Measurements from ENCODE around the gene BGN.

BGN gene

GRCh38 chrX:153473126-153473525, 21.7 kb upstream of the BGN start:
- H3K9me3 ChIP-seq (ENCODE audit: insufficient read depth, low read length) = no peaks in the 10 kb centered on the region
- no peaks in the 10 kb centered on the region for H3K9me2 ChIP-seq (replicated peaks; ENCODE audit: insufficient read depth, low read length)
- H3K4me2 ChIP-seq (ENCODE audit: low read depth, low read length, poor library complexity, severe bottlenecking) = no peak overlapping the region
- H4K20me1 ChIP-seq (ENCODE audit: low read depth, low read length) = no peaks in the 10 kb centered on the region
- no peaks in the 10 kb centered on the region for H3K36me3 ChIP-seq (ENCODE audit: low read length)
- no peaks in the 10 kb centered on the region for H3F3A ChIP-seq (ENCODE audit: insufficient read depth)
- TF ChIP-seq CTCF (IDR thresholded peaks at IDR 0.05; ENCODE audit: insufficient read depth, low read length, poor library complexity, severe bottlenecking) (no peak), EZH2phosphoT487 (conservative IDR thresholded peaks at IDR 0.05; ENCODE audit: low read length) (no peak)
- no peak overlapping the region for H3K4me3 ChIP-seq (ENCODE audit: insufficient read depth, low read length, poor library complexity, severe bottlenecking)
- no peaks in the 10 kb centered on the region for H3K27me3 ChIP-seq (ENCODE audit: low read length)
- no peak overlapping the region for H2AFZ ChIP-seq (ENCODE audit: low read depth, low read length, severe bottlenecking)
- H3K27ac ChIP-seq (ENCODE audit: low read depth, low read length) = no peak overlapping the region
- peaks cover 11% of the 10 kb centered on the region for H3K79me2 ChIP-seq (ENCODE audit: insufficient read depth, low read length)
- no peak overlapping the region for H3K9ac ChIP-seq (ENCODE audit: low read length)

- H3K36me3 ChIP-seq (ENCODE audit: low read length) = no peaks in the 10 kb centered on the region
- TF ChIP-seq CTCF (IDR thresholded peaks at IDR 0.05; ENCODE audit: insufficient read depth, low read length, poor library complexity, severe bottlenecking) = no peak
- no peak for TF ChIP-seq EZH2phosphoT487 (conservative IDR thresholded peaks at IDR 0.05; ENCODE audit: low read length)
- no peaks in the 10 kb centered on the region for H3K9me3 ChIP-seq (ENCODE audit: insufficient read depth, low read length)
- H3K4me2 ChIP-seq (ENCODE audit: low read depth, low read length, poor library complexity, severe bottlenecking) = no peak overlapping the region
- no peaks in the 10 kb centered on the region for H4K20me1 ChIP-seq (ENCODE audit: low read depth, low read length)
- no peak overlapping the region for H3K4me3 ChIP-seq (ENCODE audit: insufficient read depth, low read length, poor library complexity, severe bottlenecking)
- no peaks in the 10 kb centered on the region for H3F3A ChIP-seq (ENCODE audit: insufficient read depth)
- H3K9ac ChIP-seq (ENCODE audit: low read length) = no peak overlapping the region
- no peaks in the 10 kb centered on the region for H3K9me2 ChIP-seq (replicated peaks; ENCODE audit: insufficient read depth, low read length)
- H2AFZ ChIP-seq (ENCODE audit: low read depth, low read length, severe bottlenecking) = no peak overlapping the region
- no peak overlapping the region for H3K27ac ChIP-seq (ENCODE audit: low read depth, low read length)
- no peaks in the 10 kb centered on the region for H3K27me3 ChIP-seq (ENCODE audit: low read length)
- H3K79me2 ChIP-seq (ENCODE audit: insufficient read depth, low read length) = peaks cover 7% of the 10 kb centered on the region
These were observed 20.5 kb upstream of the BGN start for GRCh38 chrX:153474266-153474665.

- Histone ChIP-seq H3K9ac (ENCODE audit: low read length) (no peak overlapping the region), H3K79me2 (ENCODE audit: insufficient read depth, low read length) (peaks cover 4% of the 10 kb centered on the region), H3K27ac (ENCODE audit: low read depth, low read length) (no peak overlapping the region), H3K4me3 (ENCODE audit: insufficient read depth, low read length, poor library complexity, severe bottlenecking) (no peak overlapping the region), H3K36me3 (ENCODE audit: low read length) (no peaks in the 10 kb centered on the region), H3K4me2 (ENCODE audit: low read depth, low read length, poor library complexity, severe bottlenecking) (no peak overlapping the region), H2AFZ (ENCODE audit: low read depth, low read length, severe bottlenecking) (no peak overlapping the region), H3K9me3 (ENCODE audit: insufficient read depth, low read length) (no peaks in the 10 kb centered on the region), H3K9me2 (replicated peaks; ENCODE audit: insufficient read depth, low read length) (no peaks in the 10 kb centered on the region), H3F3A (ENCODE audit: insufficient read depth) (no peaks in the 10 kb centered on the region), H4K20me1 (ENCODE audit: low read depth, low read length) (no peaks in the 10 kb centered on the region), H3K27me3 (ENCODE audit: low read length) (no peaks in the 10 kb centered on the region)
- no peak for TF ChIP-seq CTCF (IDR thresholded peaks at IDR 0.05; ENCODE audit: insufficient read depth, low read length, poor library complexity, severe bottlenecking)
- no peak for TF ChIP-seq EZH2phosphoT487 (conservative IDR thresholded peaks at IDR 0.05; ENCODE audit: low read length)
These were observed 20.1 kb upstream of the BGN start for GRCh38 chrX:153474718-153475117.

Measured in SU-DHL-6 (cell line).